HepG2 (cell line): ENCODE measurements around the gene MYO18A. TPM values are rescaled to one million over a fixed set of nuclear protein-coding genes. Genes with fewer than 3 reads are reported as not detected.
A peak's percentile ranks its signal among the peaks of the same experiment; 100 is the strongest.

Experiments
- GATAD2A ChIP-seq: IDR thresholded peaks from 2 replicates; pipeline ENCODE4 v1.6.1; 2016
- MEIS1 ChIP-seq: sonication (generic); formaldehyde crosslinking; IDR thresholded peaks from 2 replicates; pipeline ENCODE4 v1.9.0; 2021; ENCODE audit warnings: mild to moderate bottlenecking, missing genetic modification reagents, moderate library complexity, borderline replicate concordance
- NCOA1 ChIP-seq: sonication (generic); formaldehyde crosslinking; IDR thresholded peaks from 2 replicates; pipeline ENCODE4 v1.9.0; 2021; ENCODE audit warnings: missing genetic modification reagents
- PLRG1 ChIP-seq: fragments of 450-650 bp; conservative IDR thresholded peaks from 2 replicates; pipeline ENCODE4 v1.6.1; 2016
- POGK ChIP-seq: sonication (generic); formaldehyde crosslinking; conservative IDR thresholded peaks from 2 replicates; pipeline ENCODE4 v1.8.0; 2022; ENCODE audit warnings: mild to moderate bottlenecking, moderate library complexity, missing genetic modification reagents
- PRMT3 ChIP-seq: sonication (generic); formaldehyde crosslinking; IDR thresholded peaks from 2 replicates; pipeline ENCODE4 v1.8.1; 2022; ENCODE audit warnings: low read depth, mild to moderate bottlenecking, moderate library complexity, missing genetic modification reagents, borderline replicate concordance
- RFX1 ChIP-seq: fragments of 450-650 bp; IDR thresholded peaks from 2 replicates; pipeline ENCODE4 v1.6.1; 2017
- SAFB2 ChIP-seq: sonication (generic); formaldehyde crosslinking; IDR thresholded peaks from 2 replicates; pipeline ENCODE4 v1.5.1; 2020; ENCODE audit warnings: missing genetic modification reagents, low read depth, mild to moderate bottlenecking, borderline replicate concordance
- ZHX2 ChIP-seq, 2 experiments: sonication (generic) in 1 of 2; formaldehyde crosslinking in 1 of 2; IDR thresholded peaks; 2 replicates each; pipeline versions ENCODE4 v1.6.1 to v1.9.0; 2014 to 2022; ENCODE audit warnings: antibody characterized with exemption in 1 of 2, borderline replicate concordance in 1 of 2, inconsistent platforms in 1 of 2, low read depth in 1 of 2, missing genetic modification reagents in 1 of 2
- polyA plus RNA-seq, 8 experiments: library from polyadenylated mRNA; depleted of rRNA in 3 of 8; stranded (reverse) in 7 of 8; unstranded in 1 of 8; fragments of >200 nt; fragmentation: Illumina TruSeq in 4 of 8; extraction: Trizol in 4 of 8; gene quantifications; 2 replicates each; pipeline versions ENCODE4 v1.2.1 to v1.2.3, GENCODE V29; 2011 to 2016; ENCODE audit warnings: low read depth in 4 of 8, missing spikeins in 1 of 8, mixed read lengths in 1 of 8; ENCODE audit not compliant: insufficient read depth in 1 of 8
- total RNA-seq, 5 experiments: library from RNA; depleted of rRNA; stranded (reverse); fragments of >200 nt; fragmentation: Illumina TruSeq; extraction: Trizol; gene quantifications; 2 replicates each; pipeline ENCODE4 v1.2.3, GENCODE V29; 2016; ENCODE audit warnings: low read depth in 1 of 5
- TF ChIP-seq, protein P1 (sequence below): sonication (generic); formaldehyde crosslinking; IDR thresholded peaks from 2 replicates; pipeline ENCODE4 v1.4.0; 2020; ENCODE audit warnings: missing genetic modification reagents, borderline replicate concordance
- TF ChIP-seq, protein P2 (sequence below): sonication (generic); formaldehyde crosslinking; IDR thresholded peaks from 2 replicates; pipeline ENCODE4 v1.4.0; 2020; ENCODE audit warnings: missing genetic modification reagents

MYO18A gene
- total and polyA plus RNA-seq, 2 of the 13 experiments (the other 11 are each of a cell fraction or from before 2014, with no cell fraction given), result 16.8 to 24.8 TPM

DNA sequence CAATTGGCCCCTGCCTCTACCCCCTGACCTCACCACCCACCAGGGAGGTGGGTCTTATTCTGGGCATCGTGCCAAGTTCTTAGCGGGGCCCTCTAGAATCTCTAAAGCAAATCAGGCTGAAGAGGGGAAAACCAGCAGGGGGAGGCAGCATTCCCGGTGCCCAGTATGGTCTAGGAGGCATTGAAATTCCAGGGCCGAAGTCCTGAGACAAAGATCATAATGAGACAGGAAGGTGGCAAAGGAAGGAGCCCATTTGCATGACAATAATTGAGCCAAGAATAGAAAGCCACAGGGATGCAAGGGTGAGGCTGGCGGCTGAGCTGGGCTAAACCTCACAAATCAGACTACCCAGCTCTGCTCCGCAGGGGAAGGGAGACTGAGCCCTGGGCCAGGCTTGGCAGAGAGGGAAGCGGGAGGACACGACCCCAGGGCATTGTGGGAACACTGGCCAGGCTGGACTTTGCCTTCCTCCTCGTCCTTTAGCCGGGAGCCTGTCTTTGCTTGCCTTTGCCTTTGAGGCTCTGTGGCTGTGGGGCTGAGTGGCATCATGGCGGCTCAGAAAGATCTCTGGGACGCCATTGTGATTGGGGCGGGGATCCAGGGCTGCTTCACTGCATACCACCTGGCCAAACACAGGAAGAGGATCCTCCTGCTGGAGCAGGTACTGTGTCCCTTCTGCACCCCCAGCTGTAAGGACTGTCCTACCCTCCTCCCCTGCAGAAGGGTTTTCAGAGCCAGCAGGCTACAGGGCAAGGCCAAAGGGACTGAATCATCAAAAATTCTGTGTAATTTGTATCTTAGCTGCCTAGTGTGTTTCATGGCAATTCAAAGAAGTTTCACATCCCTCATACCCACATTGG lies 137.3 kb downstream of the MYO18A start, which contains the start of gene PIPOX (continued):
- TF ChIP-seq ZHX2 (IDR thresholded peaks at IDR 0.05; ENCODE audit: low read depth) (peak; percentile 75), ZHX2 (CRISPR knock-in tag; IDR thresholded peaks at IDR 0.05; ENCODE audit: borderline replicate concordance) (no peak), MEIS1 (CRISPR knock-in tag) (no peak), PLRG1 (no peak), POGK (no peak), GATAD2A (CRISPR knock-in tag) (peak; percentile 71), RFX1 (no peak), SAFB2 (no peak; the same call in 1 of the 2 replicates), NCOA1 (peak; percentile 7; the same call in 1 of the 2 replicates), PRMT3 (CRISPR knock-in tag) (no peak)
- TF ChIP-seq, protein P1, sequence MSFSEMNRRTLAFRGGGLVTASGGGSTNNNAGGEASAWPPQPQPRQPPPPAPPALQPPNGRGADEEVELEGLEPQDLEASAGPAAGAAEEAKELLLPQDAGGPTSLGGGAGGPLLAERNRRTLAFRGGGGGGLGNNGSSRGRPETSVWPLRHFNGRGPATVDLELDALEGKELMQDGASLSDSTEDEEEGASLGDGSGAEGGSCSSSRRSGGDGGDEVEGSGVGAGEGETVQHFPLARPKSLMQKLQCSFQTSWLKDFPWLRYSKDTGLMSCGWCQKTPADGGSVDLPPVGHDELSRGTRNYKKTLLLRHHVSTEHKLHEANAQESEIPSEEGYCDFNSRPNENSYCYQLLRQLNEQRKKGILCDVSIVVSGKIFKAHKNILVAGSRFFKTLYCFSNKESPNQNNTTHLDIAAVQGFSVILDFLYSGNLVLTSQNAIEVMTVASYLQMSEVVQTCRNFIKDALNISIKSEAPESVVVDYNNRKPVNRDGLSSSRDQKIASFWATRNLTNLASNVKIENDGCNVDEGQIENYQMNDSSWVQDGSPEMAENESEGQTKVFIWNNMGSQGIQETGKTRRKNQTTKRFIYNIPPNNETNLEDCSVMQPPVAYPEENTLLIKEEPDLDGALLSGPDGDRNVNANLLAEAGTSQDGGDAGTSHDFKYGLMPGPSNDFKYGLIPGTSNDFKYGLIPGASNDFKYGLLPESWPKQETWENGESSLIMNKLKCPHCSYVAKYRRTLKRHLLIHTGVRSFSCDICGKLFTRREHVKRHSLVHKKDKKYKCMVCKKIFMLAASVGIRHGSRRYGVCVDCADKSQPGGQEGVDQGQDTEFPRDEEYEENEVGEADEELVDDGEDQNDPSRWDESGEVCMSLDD (CRISPR knock-in tag), result no peak
- TF ChIP-seq, protein P2, sequence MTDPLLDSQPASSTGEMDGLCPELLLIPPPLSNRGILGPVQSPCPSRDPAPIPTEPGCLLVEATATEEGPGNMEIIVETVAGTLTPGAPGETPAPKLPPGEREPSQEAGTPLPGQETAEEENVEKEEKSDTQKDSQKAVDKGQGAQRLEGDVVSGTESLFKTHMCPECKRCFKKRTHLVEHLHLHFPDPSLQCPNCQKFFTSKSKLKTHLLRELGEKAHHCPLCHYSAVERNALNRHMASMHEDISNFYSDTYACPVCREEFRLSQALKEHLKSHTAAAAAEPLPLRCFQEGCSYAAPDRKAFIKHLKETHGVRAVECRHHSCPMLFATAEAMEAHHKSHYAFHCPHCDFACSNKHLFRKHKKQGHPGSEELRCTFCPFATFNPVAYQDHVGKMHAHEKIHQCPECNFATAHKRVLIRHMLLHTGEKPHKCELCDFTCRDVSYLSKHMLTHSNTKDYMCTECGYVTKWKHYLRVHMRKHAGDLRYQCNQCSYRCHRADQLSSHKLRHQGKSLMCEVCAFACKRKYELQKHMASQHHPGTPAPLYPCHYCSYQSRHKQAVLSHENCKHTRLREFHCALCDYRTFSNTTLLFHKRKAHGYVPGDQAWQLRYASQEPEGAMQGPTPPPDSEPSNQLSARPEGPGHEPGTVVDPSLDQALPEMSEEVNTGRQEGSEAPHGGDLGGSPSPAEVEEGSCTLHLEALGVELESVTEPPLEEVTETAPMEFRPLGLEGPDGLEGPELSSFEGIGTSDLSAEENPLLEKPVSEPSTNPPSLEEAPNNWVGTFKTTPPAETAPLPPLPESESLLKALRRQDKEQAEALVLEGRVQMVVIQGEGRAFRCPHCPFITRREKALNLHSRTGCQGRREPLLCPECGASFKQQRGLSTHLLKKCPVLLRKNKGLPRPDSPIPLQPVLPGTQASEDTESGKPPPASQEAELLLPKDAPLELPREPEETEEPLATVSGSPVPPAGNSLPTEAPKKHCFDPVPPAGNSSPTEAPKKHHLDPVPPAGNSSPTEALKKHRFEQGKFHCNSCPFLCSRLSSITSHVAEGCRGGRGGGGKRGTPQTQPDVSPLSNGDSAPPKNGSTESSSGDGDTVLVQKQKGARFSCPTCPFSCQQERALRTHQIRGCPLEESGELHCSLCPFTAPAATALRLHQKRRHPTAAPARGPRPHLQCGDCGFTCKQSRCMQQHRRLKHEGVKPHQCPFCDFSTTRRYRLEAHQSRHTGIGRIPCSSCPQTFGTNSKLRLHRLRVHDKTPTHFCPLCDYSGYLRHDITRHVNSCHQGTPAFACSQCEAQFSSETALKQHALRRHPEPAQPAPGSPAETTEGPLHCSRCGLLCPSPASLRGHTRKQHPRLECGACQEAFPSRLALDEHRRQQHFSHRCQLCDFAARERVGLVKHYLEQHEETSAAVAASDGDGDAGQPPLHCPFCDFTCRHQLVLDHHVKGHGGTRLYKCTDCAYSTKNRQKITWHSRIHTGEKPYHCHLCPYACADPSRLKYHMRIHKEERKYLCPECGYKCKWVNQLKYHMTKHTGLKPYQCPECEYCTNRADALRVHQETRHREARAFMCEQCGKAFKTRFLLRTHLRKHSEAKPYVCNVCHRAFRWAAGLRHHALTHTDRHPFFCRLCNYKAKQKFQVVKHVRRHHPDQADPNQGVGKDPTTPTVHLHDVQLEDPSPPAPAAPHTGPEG (CRISPR knock-in tag), result no peak
